DOHH2 (cell line): ENCODE measurements around the gene CYP26C1.

Experiments
- CTCF ChIP-seq: fragments of 200-600 bp; sonication (generic); IDR thresholded peaks from one replicate; pipeline ENCODE4 v1.5.1; 2014; ENCODE audit warnings: antibody characterized with exemption, mild to moderate bottlenecking, low read depth, low read length; ENCODE audit not compliant: poor library complexity, severe bottlenecking
- EZH2phosphoT487 ChIP-seq: fragments of 200-600 bp; sonication (generic); IDR thresholded peaks from 2 replicates; pipeline ENCODE4 v1.6.1; 2017; ENCODE audit warnings: borderline replicate concordance, mild to moderate bottlenecking, antibody characterized with exemption, low read length, moderate library complexity, mixed read lengths

DNA sequence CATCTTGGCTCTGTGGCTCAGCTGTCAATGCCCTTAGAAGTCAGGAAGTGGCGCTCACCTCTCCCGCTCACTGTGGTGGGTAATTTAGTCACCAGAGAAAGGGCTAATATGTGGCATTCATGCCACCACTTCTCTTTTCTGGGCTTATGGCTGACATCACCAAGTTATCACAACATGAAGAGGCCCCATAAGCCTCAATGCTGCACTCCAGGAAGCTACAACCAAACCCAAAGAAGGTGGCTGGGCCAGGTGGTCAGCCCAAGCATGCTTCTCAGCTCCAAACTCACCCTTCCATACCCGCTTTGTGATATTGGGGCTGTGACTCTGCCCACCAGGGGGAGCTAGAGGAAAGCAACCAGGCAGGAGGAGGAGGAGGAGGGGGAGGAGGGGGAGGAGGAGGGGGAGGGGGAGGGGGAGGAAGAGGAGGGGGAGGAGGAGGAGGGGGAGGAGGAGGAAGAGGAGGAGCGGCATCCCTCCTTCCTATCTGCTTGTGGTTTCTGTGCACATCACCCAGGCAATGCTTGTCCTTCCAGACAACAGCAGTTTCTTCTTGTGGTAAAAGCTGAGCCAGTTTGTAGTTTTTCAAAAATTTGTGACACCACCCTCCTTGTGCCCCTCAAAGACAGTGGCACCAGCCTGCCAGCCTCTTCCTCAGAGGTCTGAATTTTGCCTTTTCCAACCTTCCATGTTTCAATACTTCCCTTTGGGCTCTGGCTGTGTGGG is 55.2 kb downstream of the CYP26C1 start:
- TF ChIP-seq CTCF (peak; percentile 70), EZH2phosphoT487 (no peak)
